Measurements from ENCODE around the gene ADGRB2.

DNA sequence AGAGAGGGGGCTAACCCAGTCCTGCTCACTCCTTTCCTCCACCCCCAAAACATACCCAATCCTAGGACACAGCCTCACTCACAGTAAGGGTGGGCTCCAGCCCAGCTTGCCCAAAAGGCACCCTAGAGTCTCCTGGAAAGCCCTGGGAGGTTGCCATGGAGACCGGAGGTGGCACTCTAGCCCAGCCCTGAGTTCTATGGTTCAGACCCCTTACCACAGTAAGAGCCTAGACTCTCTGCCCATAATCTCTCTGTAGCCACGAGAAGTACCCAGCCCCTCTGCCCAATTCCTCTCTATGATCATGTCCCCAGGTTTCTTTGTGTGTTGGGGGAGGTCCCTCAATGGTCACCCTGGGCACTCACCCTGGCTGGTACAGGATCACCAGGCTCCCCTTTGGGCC, 74.8 kb downstream of the ADGRB2 start:
- TF ChIP-seq, protein P1, sequence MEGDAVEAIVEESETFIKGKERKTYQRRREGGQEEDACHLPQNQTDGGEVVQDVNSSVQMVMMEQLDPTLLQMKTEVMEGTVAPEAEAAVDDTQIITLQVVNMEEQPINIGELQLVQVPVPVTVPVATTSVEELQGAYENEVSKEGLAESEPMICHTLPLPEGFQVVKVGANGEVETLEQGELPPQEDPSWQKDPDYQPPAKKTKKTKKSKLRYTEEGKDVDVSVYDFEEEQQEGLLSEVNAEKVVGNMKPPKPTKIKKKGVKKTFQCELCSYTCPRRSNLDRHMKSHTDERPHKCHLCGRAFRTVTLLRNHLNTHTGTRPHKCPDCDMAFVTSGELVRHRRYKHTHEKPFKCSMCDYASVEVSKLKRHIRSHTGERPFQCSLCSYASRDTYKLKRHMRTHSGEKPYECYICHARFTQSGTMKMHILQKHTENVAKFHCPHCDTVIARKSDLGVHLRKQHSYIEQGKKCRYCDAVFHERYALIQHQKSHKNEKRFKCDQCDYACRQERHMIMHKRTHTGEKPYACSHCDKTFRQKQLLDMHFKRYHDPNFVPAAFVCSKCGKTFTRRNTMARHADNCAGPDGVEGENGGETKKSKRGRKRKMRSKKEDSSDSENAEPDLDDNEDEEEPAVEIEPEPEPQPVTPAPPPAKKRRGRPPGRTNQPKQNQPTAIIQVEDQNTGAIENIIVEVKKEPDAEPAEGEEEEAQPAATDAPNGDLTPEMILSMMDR (IDR thresholded peaks at IDR 0.05): no peak
- TF ChIP-seq POLR2A (IDR thresholded peaks at IDR 0.05): no peak
